ENCODE data around the gene PCCB.
"Not testable (repeated sequence)": the region's sequence is repeated elsewhere in the genome, so short reads cannot be mapped to it uniquely, and the experiment has no call there.

The PCCB gene

GRCh38 chr3:136250059-136250902 lies at the start of gene PCCB:
Gene PCCB, plus strand, starts transcription at chr3:136250340. Its CDS starts 36 bp downstream, at chr3:136250376.
- peak; percentile 95 for DNase-seq (ENCODE audit: low read depth)
- peak within 1 kb of the TSS; percentile 80 for H3K4me3 ChIP-seq (replicated peaks; ENCODE audit: low read depth, low read length)
- TF ChIP-seq CTCF (IDR thresholded peaks at IDR 0.05; ENCODE audit: low read length, missing control alignments), result peak; percentile 62

- DNase-seq (ENCODE audit: low read depth), result no peak
- TF ChIP-seq CTCF (IDR thresholded peaks at IDR 0.05; ENCODE audit: low read length, missing control alignments), result no peak
Measured at GRCh38 chr3:136207489-136208115, 42.5 kb upstream of the PCCB start.

GRCh38 chr3:136209921-136210320 lies 40.2 kb upstream of the PCCB start:
- TF ChIP-seq CTCF (IDR thresholded peaks at IDR 0.05; ENCODE audit: low read length, missing control alignments), result no peak
- H3K4me3 ChIP-seq (replicated peaks; ENCODE audit: low read depth, low read length), result no peak overlapping the region
- no peak for DNase-seq (ENCODE audit: low read depth)

More at GRCh38 chr3:136207489-136208115, 42.5 kb upstream of the PCCB start:
- no peak overlapping the region for H3K4me3 ChIP-seq (replicated peaks; ENCODE audit: low read depth, low read length)

- H3K4me3 ChIP-seq (replicated peaks; ENCODE audit: low read depth, low read length), result no peak overlapping the region
- no peak for DNase-seq (ENCODE audit: low read depth)
Measured at GRCh38 chr3:136211547-136211946, 38.6 kb upstream of the PCCB start.

GRCh38 chr3:136222746-136223145 lies 27.4 kb upstream of the PCCB start:
- not testable (repeated sequence) for DNase-seq (ENCODE audit: low read depth); H3K4me3 ChIP-seq (replicated peaks; ENCODE audit: low read depth, low read length)

More at GRCh38 chr3:136211547-136211946, 38.6 kb upstream of the PCCB start:
- no peak for TF ChIP-seq CTCF (IDR thresholded peaks at IDR 0.05; ENCODE audit: low read length, missing control alignments)

GRCh38 chr3:136232413-136232812 lies 17.7 kb upstream of the PCCB start:
- no peak for DNase-seq (ENCODE audit: low read depth)
- no peak for TF ChIP-seq CTCF (IDR thresholded peaks at IDR 0.05; ENCODE audit: low read length, missing control alignments)
- no peak overlapping the region for H3K4me3 ChIP-seq (replicated peaks; ENCODE audit: low read depth, low read length)

GRCh38 chr3:136235545-136235944 lies 14.6 kb upstream of the PCCB start:
- no peak overlapping the region for H3K4me3 ChIP-seq (replicated peaks; ENCODE audit: low read depth, low read length)
- DNase-seq (ENCODE audit: low read depth), result no peak
- TF ChIP-seq CTCF (IDR thresholded peaks at IDR 0.05; ENCODE audit: low read length, missing control alignments), result no peak
